Activated naive CD8-positive, alpha-beta T cell (primary cell): ENCODE data around the gene ZNF20.
A peak's percentile ranks its signal among the peaks of the same experiment; 100 is the strongest.
"Not testable (repeated sequence)": the region's sequence is repeated elsewhere in the genome, so short reads cannot be mapped to it uniquely, and the experiment has no call there.

Experiments
- H3K27ac Mint-ChIP-seq: one replicate; pipeline ENCODE4 v1.8.0; 2021; ENCODE audit warnings: mixed read lengths
- H3K27me3 Mint-ChIP-seq: one replicate; pipeline ENCODE4 v1.8.0; 2021; ENCODE audit warnings: mixed read lengths
- H3K36me3 Mint-ChIP-seq: one replicate; pipeline ENCODE4 v1.8.0; 2021; ENCODE audit warnings: mixed read lengths
- H3K4me1 Mint-ChIP-seq: one replicate; pipeline ENCODE4 v1.8.0; 2021; ENCODE audit warnings: low read depth, mixed read lengths
- H3K4me3 Mint-ChIP-seq: one replicate; pipeline ENCODE4 v1.8.0; 2021; ENCODE audit warnings: mild to moderate bottlenecking, mixed read lengths
- H3K9me3 Mint-ChIP-seq: one replicate; pipeline ENCODE4 v1.8.0; 2021; ENCODE audit warnings: low read depth, mixed read lengths

Gene ZNF20

GRCh38 chr19:12139269-12139668 is 881 bp downstream of the ZNF20 start:
- peak overlapping the region; percentile 88 for H3K4me3 Mint-ChIP-seq
- H3K27me3 Mint-ChIP-seq: no peaks in the 10 kb centered on the region
- H3K4me1 Mint-ChIP-seq: peaks cover 31% of the 10 kb centered on the region
- peaks cover 10% of the 10 kb centered on the region for H3K36me3 Mint-ChIP-seq
- H3K9me3 Mint-ChIP-seq: no peaks in the 10 kb centered on the region
- no peak overlapping the region for H3K27ac Mint-ChIP-seq

- H3K27me3 Mint-ChIP-seq: no peaks in the 10 kb centered on the region
- peak overlapping the region; percentile 3 for H3K27ac Mint-ChIP-seq
- peaks cover 31% of the 10 kb centered on the region for H3K4me1 Mint-ChIP-seq
- peak overlapping the region; percentile 3 for H3K4me3 Mint-ChIP-seq
- peaks cover 25% of the 10 kb centered on the region for H3K36me3 Mint-ChIP-seq
- peaks cover 3% of the 10 kb centered on the region for H3K9me3 Mint-ChIP-seq
These were observed 2.8 kb downstream of the ZNF20 start for GRCh38 chr19:12137221-12137940.

GRCh38 chr19:12133069-12133468 is 7.1 kb downstream of the ZNF20 start:
- Mint-ChIP-seq H3K27me3 (no peaks in the 10 kb centered on the region), H3K27ac (no peak overlapping the region), H3K36me3 (peaks cover 39% of the 10 kb centered on the region), H3K4me1 (peaks cover 7% of the 10 kb centered on the region), H3K4me3 (no peak overlapping the region), H3K9me3 (peaks cover 3% of the 10 kb centered on the region)

GRCh38 chr19:12126707-12127106 is 13.4 kb downstream of the ZNF20 start:
- no peaks in the 10 kb centered on the region for H3K4me1 Mint-ChIP-seq
- no peaks in the 10 kb centered on the region for H3K27me3 Mint-ChIP-seq
- peaks cover 12% of the 10 kb centered on the region for H3K36me3 Mint-ChIP-seq
- H3K4me3 Mint-ChIP-seq: no peak overlapping the region
- no peak overlapping the region for H3K27ac Mint-ChIP-seq
- H3K9me3 Mint-ChIP-seq: no peaks in the 10 kb centered on the region

- Mint-ChIP-seq H3K4me3 (no peak overlapping the region), H3K27me3 (no peaks in the 10 kb centered on the region), H3K36me3 (peaks cover 6% of the 10 kb centered on the region), H3K9me3 (peaks cover 12% of the 10 kb centered on the region), H3K27ac (no peak overlapping the region), H3K4me1 (peaks cover 4% of the 10 kb centered on the region)
These were observed 22.8 kb downstream of the ZNF20 start for GRCh38 chr19:12117201-12117970.

- Mint-ChIP-seq H3K9me3 (peaks cover 15% of the 10 kb centered on the region), H3K4me1 (peaks cover 4% of the 10 kb centered on the region), H3K27ac (peak overlapping the region; percentile 31), H3K4me3 (no peak overlapping the region), H3K27me3 (no peaks in the 10 kb centered on the region), H3K36me3 (peaks cover 12% of the 10 kb centered on the region)
These were observed 27.0 kb downstream of the ZNF20 start for GRCh38 chr19:12113121-12113520.

GRCh38 chr19:12112701-12113100 is 27.4 kb downstream of the ZNF20 start:
- Mint-ChIP-seq H3K4me1 (peaks cover 4% of the 10 kb centered on the region), H3K27ac (peak overlapping the region; percentile 31), H3K36me3 (peaks cover 12% of the 10 kb centered on the region), H3K9me3 (peaks cover 15% of the 10 kb centered on the region), H3K27me3 (no peaks in the 10 kb centered on the region), H3K4me3 (no peak overlapping the region)

- Mint-ChIP-seq H3K9me3 (peaks cover 15% of the 10 kb centered on the region), H3K27ac (no peak overlapping the region), H3K4me1 (peaks cover 4% of the 10 kb centered on the region), H3K4me3 (no peak overlapping the region), H3K36me3 (peaks cover 12% of the 10 kb centered on the region), H3K27me3 (no peaks in the 10 kb centered on the region)
These were observed 28.1 kb downstream of the ZNF20 start for GRCh38 chr19:12111943-12112637.

- Mint-ChIP-seq H3K27me3 (no peaks in the 10 kb centered on the region), H3K9me3 (peaks cover 15% of the 10 kb centered on the region), H3K36me3 (peaks cover 13% of the 10 kb centered on the region), H3K27ac (no peak overlapping the region), H3K4me1 (peaks cover 4% of the 10 kb centered on the region), H3K4me3 (no peak overlapping the region)
These were observed 29.0 kb downstream of the ZNF20 start for GRCh38 chr19:12111176-12111575.

- H3K36me3 Mint-ChIP-seq, H3K9me3 Mint-ChIP-seq, H3K4me1 Mint-ChIP-seq, H3K27me3 Mint-ChIP-seq, H3K4me3 Mint-ChIP-seq, H3K27ac Mint-ChIP-seq: not testable (repeated sequence)
These were observed 36.2 kb downstream of the ZNF20 start for GRCh38 chr19:12103909-12104308.

- peaks cover 4% of the 10 kb centered on the region for H3K4me1 Mint-ChIP-seq
- H3K4me3 Mint-ChIP-seq: no peak overlapping the region
- H3K27me3 Mint-ChIP-seq: peaks cover 3% of the 10 kb centered on the region
- H3K36me3 Mint-ChIP-seq: peaks cover 12% of the 10 kb centered on the region
- no peaks in the 10 kb centered on the region for H3K9me3 Mint-ChIP-seq
- no peak overlapping the region for H3K27ac Mint-ChIP-seq
These were observed 42.1 kb downstream of the ZNF20 start for GRCh38 chr19:12098040-12098439.

GRCh38 chr19:12095111-12095790 is 44.9 kb downstream of the ZNF20 start:
- Mint-ChIP-seq H3K4me1 (peaks cover 4% of the 10 kb centered on the region), H3K27me3 (peaks cover 3% of the 10 kb centered on the region), H3K9me3 (no peaks in the 10 kb centered on the region), H3K27ac (no peak overlapping the region), H3K36me3 (peaks cover 12% of the 10 kb centered on the region), H3K4me3 (no peak overlapping the region)

GRCh38 chr19:12093777-12094176 is 46.4 kb downstream of the ZNF20 start:
- Mint-ChIP-seq H3K27ac (no peak overlapping the region), H3K4me1 (peaks cover 4% of the 10 kb centered on the region), H3K36me3 (peaks cover 10% of the 10 kb centered on the region), H3K4me3 (peak overlapping the region; percentile 85), H3K9me3 (no peaks in the 10 kb centered on the region), H3K27me3 (peaks cover 3% of the 10 kb centered on the region)

GRCh38 chr19:12092956-12093355 is 47.2 kb downstream of the ZNF20 start:
- peak overlapping the region; percentile 85 for H3K4me3 Mint-ChIP-seq
- H3K27ac Mint-ChIP-seq: peak overlapping the region; percentile 41
- peaks cover 7% of the 10 kb centered on the region for H3K36me3 Mint-ChIP-seq
- no peaks in the 10 kb centered on the region for H3K9me3 Mint-ChIP-seq
- peaks cover 3% of the 10 kb centered on the region for H3K27me3 Mint-ChIP-seq
- H3K4me1 Mint-ChIP-seq: peaks cover 4% of the 10 kb centered on the region
